Heart left ventricle (tissue), 16 donors: Measurements from ENCODE around the gene MAML2. TPM values are rescaled to one million over a fixed set of nuclear protein-coding genes. Genes with fewer than 3 reads are reported as not detected.

ENCODE experiments used
- ATAC-seq, 4 donors: fragments of 200-7000 bp; cut with Tn5 transposase; one replicate each; pipeline ENCODE4 v1.9.1; 2020 to 2022; ENCODE audit warnings: moderate library complexity in 4 of 4, mild to moderate bottlenecking in 3 of 4, moderate number of reproducible peaks in 1 of 4
- DNase-seq, 5 donors: peaks; one replicate each; pipeline ENCODE4 v3.0.0-alpha.2; 2020
- H3K27ac ChIP-seq, 12 donors: fragments of 200-600 bp; sonication (generic) in 4 of 12; one replicate each; pipeline versions ENCODE4 v1.5.0 to v1.8.0; 2016 to 2022; ENCODE audit warnings: mild to moderate bottlenecking in 2 of 12
- H3K27me3 ChIP-seq, 9 donors: fragments of 200-600 bp; sonication (generic) in 2 of 9; one replicate each; pipeline versions ENCODE4 v1.5.1 to v1.8.0; 2016 to 2022; ENCODE audit warnings: mild to moderate bottlenecking in 3 of 9
- H3K36me3 ChIP-seq, 9 donors: fragments of 200-600 bp; sonication (generic) in 2 of 9; one replicate each; pipeline versions ENCODE4 v1.5.0 to v1.8.0; 2018 to 2022; ENCODE audit warnings: mild to moderate bottlenecking in 2 of 9
- H3K4me1 ChIP-seq, 12 donors: fragments of 200-600 bp; sonication (generic) in 4 of 12; one replicate each; pipeline versions ENCODE4 v1.5.0 to v1.8.0; 2016 to 2022; ENCODE audit warnings: mild to moderate bottlenecking in 3 of 12
- H3K4me3 ChIP-seq, 12 donors: fragments of 200-600 bp; sonication (generic) in 4 of 12; one replicate each; pipeline versions ENCODE4 v1.5.0 to v1.8.0; 2017 to 2022; ENCODE audit warnings: mild to moderate bottlenecking in 9 of 12, moderate library complexity in 4 of 12
- H3K9me3 ChIP-seq, 12 donors: fragments of 200-600 bp; sonication (generic) in 4 of 12; one replicate each; pipeline versions ENCODE4 v1.5.0 to v1.8.0; 2016 to 2022; ENCODE audit warnings: mild to moderate bottlenecking in 1 of 12
- CTCF ChIP-seq, 12 donors: fragments of 200-600 bp; sonication (generic) in 4 of 12; IDR thresholded peaks; one replicate each; pipeline versions ENCODE4 v1.5.0 to v1.8.0; 2018 to 2022; ENCODE audit warnings: antibody characterized with exemption in 12 of 12, mild to moderate bottlenecking in 5 of 12
- POLR2A ChIP-seq, 2 donors: fragments of 450-650 bp; IDR thresholded peaks; one replicate each; pipeline ENCODE4 v1.6.1; 2017; ENCODE audit warnings: antibody characterized with exemption in 2 of 2, mild to moderate bottlenecking in 2 of 2, moderate library complexity in 2 of 2
- WGBS, 4 donors: extraction: QIAGEN DNeasy Blood & Tissue Kit in 2 of 4; methylation state at CpG; one replicate each; pipeline versions ENCODE4 v1.1.5 to v1.1.7; 2013 to 2018; 5-methylcytosine and 5-hydroxymethylcytosine counted together
- intact Hi-C, 10 donors: fragments of 100-400 bp; cut with DNase I; formaldehyde crosslinking; loops; one replicate each; pipeline versions ENCODE4 v1.11.1 to v1.14.2; 2022
- polyA plus RNA-seq, 2 donors: library from polyadenylated mRNA; stranded (reverse); fragments of 200-250 nt; gene quantifications; one replicate each; pipeline ENCODE4 v1.2.3, GENCODE V29; 2013
- total RNA-seq, 9 donors: library from RNA; depleted of rRNA in 2 of 9; stranded (reverse); fragments of >200 nt in 2 of 9; fragmentation: NEBNext Ultra II Directional in 3 of 9; extraction: Animal tissue kit (Norgen Biotek cat#: 25700) in 3 of 9; gene quantifications; one replicate each; pipeline versions ENCODE4 v1.1.0 to v1.2.4, GENCODE V29; 2016 to 2023
- donor health status: ischemic (EF 13 %, LVEDD 7.1; RV severe dilation, severe dysfunction).
- donor health status: healthy with polysubstance abuse.
- donor health status: DM: no; HTN: yes; CAD: no.
- donor health status: DM: no; HTN: no; CAD: no.
- donor health status: ischemic (EF 25% LVEDD 6.9; RV normal size, moderate dysfunction).
- donor health status: ischemic (EF 25% LVEDD 5.7; RV mildly dilated, moderate dysfunction).
- donor health status: healthy.
- donor health status: DM: yes; HTN: yes; CAD: no.
- donor health status: ischemic (EF 35%, LVEDD 5.7; RV mildly dilated, moderate dysfunction).
- donor health status: nonischemic (EF 11% LVEDD 7.7; RV severe dilation, severe dysfunction).
- donor health status: DM: yes; HTN: yes; CAD: no.
- donor health status: PGD.
- donor health status: ischemic (EF 29% LVEDD 5.4; RV normal size, mild dysfunction).
- donor health status: nonischemic (EF 23%, LVEDD 6.1; RV moderate dilation, normal function).

The MAML2 gene
- total and polyA plus RNA-seq, 11 donors: 1.3 to 10.8 (median 4.8) TPM

- TF ChIP-seq CTCF (IDR thresholded peaks at IDR 0.05) (no peak), POLR2A (IDR thresholded peaks at IDR 0.05) (no peak)
- no peak for DNase-seq
- intact Hi-C loops: no loop called here
- ATAC-seq: no peak
- H3K4me3 ChIP-seq: no peak overlapping the region
- no peaks in the 10 kb centered on the region for H3K9me3 ChIP-seq
- H3K4me1 ChIP-seq: peaks cover 0 to 20% (median 2%) of the 10 kb centered on the region in 12 donors
- H3K36me3 ChIP-seq: no peaks in the 10 kb centered on the region
- no peaks in the 10 kb centered on the region for H3K27me3 ChIP-seq
- no peak overlapping the region for H3K27ac ChIP-seq
Measured at GRCh38 chr11:96062134-96062533, 280.9 kb downstream of the MAML2 start.

- no peaks in the 10 kb centered on the region for H3K9me3 ChIP-seq
- no peak for DNase-seq
- no peak overlapping the region for H3K4me3 ChIP-seq
- 94 to 95% (median 95%) methylated on average over 3 of the region's 3 CpGs for WGBS, 4 donors
- ATAC-seq: no peak
- no peak for TF ChIP-seq CTCF (IDR thresholded peaks at IDR 0.05)
- no peak for TF ChIP-seq POLR2A (IDR thresholded peaks at IDR 0.05)
- H3K36me3 ChIP-seq: no peaks in the 10 kb centered on the region
- H3K27ac ChIP-seq: no peak overlapping the region
- intact Hi-C loops: no loop called here
- H3K4me1 ChIP-seq: peaks cover 0 to 24% (median 2%) of the 10 kb centered on the region in 12 donors
- no peaks in the 10 kb centered on the region for H3K27me3 ChIP-seq
Measured at GRCh38 chr11:96061730-96062129, 281.3 kb downstream of the MAML2 start.

- H3K27me3 ChIP-seq: no peaks in the 10 kb centered on the region
- 81 to 93% (median 84%) methylated on average over 2 of the region's 2 CpGs for WGBS, 4 donors
- DNase-seq (no peak), ATAC-seq (no peak)
- no peaks in the 10 kb centered on the region for H3K9me3 ChIP-seq
- no peaks in the 10 kb centered on the region for H3K36me3 ChIP-seq
- no peak for TF ChIP-seq CTCF (IDR thresholded peaks at IDR 0.05)
- H3K4me1 ChIP-seq: peaks cover 0 to 30% (median 2%) of the 10 kb centered on the region in 12 donors
- no peak overlapping the region for H3K4me3 ChIP-seq
- intact Hi-C loops: no loop called here
- no peak overlapping the region for H3K27ac ChIP-seq
Measured at GRCh38 chr11:96061069-96061468, 281.9 kb downstream of the MAML2 start.

- peak overlapping the region in 2 of 12 donors; percentile 4 to 14 for H3K4me3 ChIP-seq
- no peaks in the 10 kb centered on the region for H3K36me3 ChIP-seq
- no peaks in the 10 kb centered on the region for H3K9me3 ChIP-seq
- peak overlapping the region in 5 of 12 donors; percentile 5 to 13 (median 6) for H3K27ac ChIP-seq
- H3K4me1 ChIP-seq: peaks cover 0 to 63% (median 7%) of the 10 kb centered on the region in 12 donors
- ATAC-seq (no peak), DNase-seq (no peak)
- no peaks in the 10 kb centered on the region for H3K27me3 ChIP-seq
- 67 to 82% (median 76%) methylated on average over 2 of the region's 2 CpGs for WGBS, 4 donors
- intact Hi-C loops: loop anchor here in 8 of 10 donors (2.0 to 10.0 kb wide), 6 partner anchors 95 to 330 kb away; partner anchors contain the start of genes MAML2 (in 4 of the 8) and CCDC82 (in 1 of the 8)
- no peak for TF ChIP-seq POLR2A (IDR thresholded peaks at IDR 0.05)
- no peak for TF ChIP-seq CTCF (IDR thresholded peaks at IDR 0.05)
Measured at GRCh38 chr11:96057502-96057901, 285.5 kb downstream of the MAML2 start.
